H1 (cell line): Measurements from ENCODE around the gene ZNF318. TPM values are rescaled to one million over a fixed set of nuclear protein-coding genes. Genes with fewer than 3 reads are reported as not detected.
A peak's percentile ranks its signal among the peaks of the same experiment; 100 is the strongest.

Source experiments
- CTCF ChIA-PET: fragments of 300-600 bp; sonication (Branson Sonifier 250); formaldehyde crosslinking; loops from one replicate; lab custom pipeline; 2021; ENCODE audit not compliant: partially characterized antibody; lab: Charles Lee
- POLR2A ChIA-PET: fragments of 300-600 bp; sonication (Branson Sonifier 250); formaldehyde crosslinking; loops from one replicate; lab custom pipeline; 2021; ENCODE audit warnings: inconsistent platforms; ENCODE audit not compliant: partially characterized antibody; lab: Charles Lee
- DNase-seq, 2 experiments: peaks; one replicate each; pipeline versions ENCODE4 v3.0.0 to v3.0.0-alpha.2; 2010 to 2022; ENCODE audit warnings: low spot score in 2 of 2, low read depth in 1 of 2, mixed read lengths in 1 of 2
- FAIRE-seq: peaks from 2 replicates; lab custom pipeline; 2011; peaks lifted over from hg19 to GRCh38; lab: Jason Lieb, UNC
- H2AFZ ChIP-seq: 2 replicates; pipeline ENCODE4 v1.8.1; 2012; ENCODE audit warnings: low read length, inconsistent platforms
- H2AK5ac ChIP-seq: 2 replicates; pipeline ENCODE4 v1.6.1; 2013; ENCODE audit warnings: low read depth, low read length
- H2BK120ac ChIP-seq: replicated peaks from 2 replicates; pipeline ENCODE3; 2013; ENCODE audit warnings: low read depth, low read length, inconsistent platforms
- H2BK12ac ChIP-seq: 2 replicates; pipeline ENCODE4 v1.6.1; 2013; ENCODE audit warnings: low read depth, low read length
- H2BK15ac ChIP-seq: 2 replicates; pipeline ENCODE4 v1.6.1; 2013; ENCODE audit warnings: low read length
- H2BK20ac ChIP-seq: 2 replicates; pipeline ENCODE4 v1.6.1; 2013; ENCODE audit warnings: low read length
- H2BK5ac ChIP-seq: 2 replicates; pipeline ENCODE4 v1.6.1; 2013; ENCODE audit warnings: low read depth, low read length
- H3K14ac ChIP-seq: 2 replicates; pipeline ENCODE4 v1.6.1; 2013; ENCODE audit warnings: inconsistent platforms; ENCODE audit not compliant: insufficient read length
- H3K18ac ChIP-seq: 2 replicates; pipeline ENCODE4 v1.6.1; 2013; ENCODE audit warnings: low read length; ENCODE audit errors: extremely low read depth
- H3K23ac ChIP-seq: 2 replicates; pipeline ENCODE4 v1.6.1; 2013; ENCODE audit warnings: inconsistent platforms; ENCODE audit not compliant: insufficient read length
- H3K23me2 ChIP-seq: 2 replicates; pipeline ENCODE4 v1.6.1; 2013; ENCODE audit warnings: low read depth, low read length
- H3K27ac ChIP-seq: 2 replicates; pipeline ENCODE4 v1.6.1; 2011; ENCODE audit warnings: low read depth, low read length, inconsistent platforms
- H3K27me3 ChIP-seq, 4 experiments: replicated peaks in 1 of 4; 1 replicate in 1 of 4; 2 replicates in 3 of 4; pipeline versions ENCODE4 v1.6.1 to v1.8.1; 2011 to 2013; ENCODE audit warnings: low read length in 3 of 4, mild to moderate bottlenecking in 3 of 4, inconsistent platforms in 2 of 4, mixed read lengths in 2 of 4, moderate library complexity in 1 of 4; ENCODE audit not compliant: control insufficient read depth in 3 of 4, insufficient read depth in 3 of 4; ENCODE audit errors: extremely low read depth in 1 of 4
- H3K36me3 ChIP-seq, 4 experiments: 2 replicates each; pipeline versions ENCODE4 v1.6.1 to v1.8.1; 2011 to 2013; ENCODE audit warnings: mild to moderate bottlenecking in 4 of 4, low read length in 3 of 4, moderate library complexity in 2 of 4, control low read depth in 1 of 4, inconsistent platforms in 1 of 4; ENCODE audit not compliant: insufficient read depth in 4 of 4, control insufficient read depth in 2 of 4
- H3K4ac ChIP-seq: replicated peaks from 2 replicates; pipeline ENCODE3; 2013; ENCODE audit warnings: low read length, low read depth, mixed read lengths, inconsistent platforms; ENCODE audit not compliant: insufficient read length
- H3K4me1 ChIP-seq, 4 experiments: replicated peaks in 1 of 4; 1 replicate in 1 of 4; 2 replicates in 3 of 4; pipeline versions ENCODE4 v1.6.1 to v1.8.1; 2011 to 2013; ENCODE audit warnings: low read length in 3 of 4, inconsistent platforms in 2 of 4, mixed read lengths in 1 of 4; ENCODE audit not compliant: insufficient read depth in 4 of 4, control insufficient read depth in 3 of 4
- H3K4me2 ChIP-seq, 2 experiments: 2 replicates each; pipeline versions ENCODE4 v1.6.1 to v1.8.1; 2011 to 2013; ENCODE audit warnings: low read depth in 2 of 2, low read length in 2 of 2, control low read depth in 1 of 2, inconsistent platforms in 1 of 2, mild to moderate bottlenecking in 1 of 2; ENCODE audit not compliant: insufficient read depth in 1 of 2
- H3K4me3 ChIP-seq, 4 experiments: fragments of 200-600, 300-600 bp in 1 of 4; sonication (generic), shearing (Covaris generic), sonication (Bioruptor Twin) in 1 of 4; 2 replicates each; pipeline versions ENCODE4 v1.5.1 to v1.8.1; 2011 to 2016; ENCODE audit warnings: low read length in 4 of 4, low read depth in 3 of 4, control low read depth in 2 of 4, inconsistent platforms in 2 of 4, mild to moderate bottlenecking in 2 of 4, mixed read lengths in 1 of 4, moderate library complexity in 1 of 4; ENCODE audit not compliant: insufficient read depth in 2 of 4; ENCODE audit errors: extremely low read depth in 1 of 4
- H3K56ac ChIP-seq: replicated peaks from 2 replicates; pipeline ENCODE3; 2013; ENCODE audit warnings: low read depth, mild to moderate bottlenecking, mixed read lengths, low read length, inconsistent platforms; ENCODE audit not compliant: insufficient read length
- H3K79me1 ChIP-seq: 2 replicates; pipeline ENCODE4 v1.6.1; 2013; ENCODE audit warnings: low read depth, low read length, control low read depth
- H3K79me2 ChIP-seq, 2 experiments: 2 replicates each; pipeline versions ENCODE4 v1.6.1 to v1.8.1; 2012 to 2013; ENCODE audit warnings: low read length in 2 of 2, mild to moderate bottlenecking in 2 of 2, inconsistent platforms in 1 of 2; ENCODE audit not compliant: insufficient read depth in 2 of 2, control insufficient read depth in 1 of 2
- H3K9ac ChIP-seq, 4 experiments: replicated peaks in 1 of 4; 1 replicate in 1 of 4; 2 replicates in 3 of 4; pipeline versions ENCODE4 v1.6.1 to v1.8.1; 2011 to 2013; ENCODE audit warnings: low read depth in 3 of 4, low read length in 3 of 4, control low read depth in 2 of 4, mild to moderate bottlenecking in 2 of 4, moderate library complexity in 2 of 4, inconsistent platforms in 1 of 4; ENCODE audit errors: extremely low read depth in 1 of 4
- H3K9me3 ChIP-seq, 2 experiments: 2 replicates each; pipeline versions ENCODE4 v1.6.1 to v1.8.1; 2012 to 2013; ENCODE audit warnings: mild to moderate bottlenecking in 2 of 2, moderate library complexity in 2 of 2, control low read depth in 1 of 2, inconsistent platforms in 1 of 2, low read depth in 1 of 2, low read length in 1 of 2, mixed read lengths in 1 of 2; ENCODE audit not compliant: insufficient read depth in 2 of 2
- H4K20me1 ChIP-seq, 2 experiments: replicated peaks in 1 of 2; 2 replicates each; pipeline versions ENCODE3 to v1.8.1; 2011 to 2013; ENCODE audit warnings: inconsistent platforms in 2 of 2, low read length in 2 of 2, mild to moderate bottlenecking in 1 of 2; ENCODE audit not compliant: insufficient read depth in 2 of 2, control insufficient read depth in 1 of 2
- H4K5ac ChIP-seq: 2 replicates; pipeline ENCODE4 v1.6.1; 2013; ENCODE audit warnings: low read length, low read depth, mixed read lengths, inconsistent platforms; ENCODE audit not compliant: insufficient read length
- H4K8ac ChIP-seq: 2 replicates; pipeline ENCODE4 v1.8.0; 2013; ENCODE audit warnings: mild to moderate bottlenecking, moderate library complexity, low read length, inconsistent platforms; ENCODE audit not compliant: insufficient read depth; ENCODE audit errors: extremely low read depth
- H4K91ac ChIP-seq: replicated peaks from 2 replicates; pipeline ENCODE3; 2013; ENCODE audit warnings: low read length, mixed read lengths, inconsistent platforms; ENCODE audit not compliant: insufficient read length
- CBX5 ChIP-seq: fragments of 300-800, 300-1000 bp; sonication (generic); IDR thresholded peaks from 2 replicates; pipeline ENCODE4 v1.7.1; 2016; ENCODE audit warnings: antibody characterized with exemption, low read length, low read depth
- EP300 ChIP-seq, 2 experiments: IDR thresholded peaks; 1 replicate in 1 of 2; 2 replicates in 1 of 2; pipeline ENCODE4 v1.6.1; 2011 to 2012; ENCODE audit warnings: low read depth in 2 of 2, low read length in 2 of 2, mild to moderate bottlenecking in 2 of 2, borderline replicate concordance in 1 of 2, inconsistent platforms in 1 of 2, moderate library complexity in 1 of 2
- JUN ChIP-seq: IDR thresholded peaks from 2 replicates; pipeline ENCODE4 v1.6.1; 2011; ENCODE audit warnings: low read depth, mild to moderate bottlenecking, improper control_type of control experiment, low read length
- RAD21 ChIP-seq, 2 experiments: IDR thresholded peaks in 1 of 2; conservative IDR thresholded peaks in 1 of 2; 2 replicates each; pipeline ENCODE4 v1.6.1; 2011; ENCODE audit warnings: low read depth in 2 of 2, low read length in 2 of 2, improper control_type of control experiment in 1 of 2, inconsistent platforms in 1 of 2, mild to moderate bottlenecking in 1 of 2, moderate library complexity in 1 of 2
- USF2 ChIP-seq: IDR thresholded peaks from 2 replicates; pipeline ENCODE4 v1.6.1; 2011; ENCODE audit warnings: low read length, improper control_type of control experiment
- WGBS, 2 experiments: shearing (Covaris generic) in 1 of 2; methylation state at CpG; one replicate each; pipeline versions ENCODE4 v1.1.6 to v1.1.7; 2013 to 2015; ENCODE audit warnings: low lambda C conversion rate in 2 of 2, mixed read lengths in 2 of 2, inconsistent platforms in 1 of 2, low coverage in 1 of 2, missing lambda C conversion rate in 1 of 2; ENCODE audit not compliant: insufficient replicate concordance in 2 of 2, insufficient coverage in 1 of 2, insufficient read length in 1 of 2; ENCODE audit errors: extremely low coverage in 1 of 2, missing lambda C conversion rate in 1 of 2; 5-methylcytosine and 5-hydroxymethylcytosine counted together
- polyA plus RNA-seq, 7 experiments: library from polyadenylated mRNA; depleted of rRNA in 3 of 7; stranded (reverse) in 5 of 7; unstranded in 2 of 7; fragments of >200 nt in 5 of 7; fragments of 200-250 nt in 2 of 7; gene quantifications; 1 replicate in 5 of 7; 2 replicates in 1 of 7; 4 replicates in 1 of 7; pipeline versions ENCODE4 v1.2.1 to v1.2.3, GENCODE V29; 2011 to 2013; ENCODE audit warnings: missing spikeins in 2 of 7, mixed read lengths in 2 of 7
- total RNA-seq: library from RNA; stranded (reverse); fragmentation: NEBNext Ultra II Directional; extraction: Animal tissue kit (Norgen Biotek cat#: 25700); gene quantifications from 2 replicates; pipeline ENCODE4 v1.2.1, GENCODE V29; 2021
- TF ChIP-seq, protein P1 (sequence below), 3 experiments: IDR thresholded peaks; 1 replicate in 2 of 3; 2 replicates in 1 of 3; pipeline versions ENCODE4 v1.5.1 to v1.6.1; 2011; ENCODE audit warnings: low read length in 3 of 3, mild to moderate bottlenecking in 3 of 3, inconsistent platforms in 2 of 3, low read depth in 1 of 3, moderate library complexity in 1 of 3; ENCODE audit not compliant: insufficient read depth in 1 of 3; ENCODE audit errors: control extremely low read depth in 1 of 3

The ZNF318 gene
- total and polyA plus RNA-seq, 2 of the 8 experiments (the other 6 are each of a cell fraction or from before 2014, with no cell fraction given) = 10.2 to 22.1 TPM

DNA sequence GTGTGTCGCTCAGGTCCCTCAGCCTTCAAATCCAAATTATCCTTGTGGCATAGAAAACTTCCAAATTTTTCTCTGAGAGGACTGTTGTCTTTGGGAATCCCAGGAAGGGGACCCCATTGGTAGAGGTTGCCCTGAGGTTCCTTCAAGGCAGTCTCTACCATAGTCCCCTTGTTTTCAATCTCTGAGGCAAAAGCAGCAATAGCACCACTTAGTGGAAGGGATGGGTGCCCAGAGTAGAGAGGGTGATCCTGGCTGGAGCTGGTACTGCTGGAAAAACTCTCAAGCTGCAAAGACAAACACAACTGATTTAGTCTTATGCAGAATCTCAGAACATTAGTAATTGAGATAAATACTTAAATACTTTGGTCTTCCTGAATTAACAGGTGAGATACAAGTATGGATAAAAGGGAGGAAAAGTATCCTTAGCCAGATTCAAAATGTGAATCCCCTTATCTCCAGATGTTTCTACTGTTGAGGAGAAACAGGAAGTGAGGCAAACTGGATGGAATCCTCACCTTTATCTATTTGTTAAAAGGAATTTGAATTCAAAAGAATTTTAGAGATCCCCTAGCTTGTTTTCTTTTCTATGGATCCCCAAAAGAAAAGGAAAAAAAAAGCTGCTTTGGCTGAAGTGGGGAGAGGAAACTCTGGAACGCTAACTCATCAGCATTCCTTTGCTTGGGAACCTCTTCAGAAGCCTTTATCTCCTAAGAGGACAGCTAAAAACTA is 13.4 kb downstream of the ZNF318 start:
- no peak overlapping the region for H3K18ac ChIP-seq
- H3K27ac ChIP-seq = no peak overlapping the region
- no peak overlapping the region for H2BK120ac ChIP-seq
- H3K79me2 ChIP-seq = no peaks in the 10 kb centered on the region
- H3K4me3 ChIP-seq = no peak overlapping the region; a peak in 1 of 8 replicates
- H3K56ac ChIP-seq = no peak overlapping the region
- no peak overlapping the region for H3K4ac ChIP-seq
- no peaks in the 10 kb centered on the region for H3K79me1 ChIP-seq
- no peak overlapping the region for H4K8ac ChIP-seq
- no peak overlapping the region for H4K5ac ChIP-seq
- ChIA-PET CTCF (interaction anchor here (0.6 to 2.6 kb wide), 27 partner anchors 10 to 392 kb away, joined by 3 to 19 read pairs (median 5); partner anchors contain the start of genes CRIP3 and ZNF318), POLR2A (interaction anchor here (1.1 to 2.1 kb wide), 3 partner anchors 13 to 58 kb away, joined by 3 to 5 read pairs (median 5); partner anchors contain the start of genes CRIP3, SLC22A7 and ZNF318)
- no peaks in the 10 kb centered on the region for H4K20me1 ChIP-seq
- no peaks in the 10 kb centered on the region for H3K27me3 ChIP-seq
- H2BK20ac ChIP-seq = no peak overlapping the region
- DNase-seq = no peak
- peak; percentile 13 for FAIRE-seq
- no peak overlapping the region for H2AFZ ChIP-seq
- peaks cover 0 to 2% (median 0%) of the 10 kb centered on the region in 4 experiments; a peak in 2 of 7 replicates for H3K4me1 ChIP-seq
- peaks cover 2 to 20% (median 8%) of the 10 kb centered on the region in 4 experiments; a peak in 6 of 8 replicates for H3K36me3 ChIP-seq
- peak overlapping the region; percentile 65 for H2BK12ac ChIP-seq
- no peak overlapping the region for H3K23ac ChIP-seq
- 77% methylated on average over 2 of the region's 2 CpGs; no CpG with 5 or more reads in 1 of the 2 experiments for WGBS, 2 experiments
- no peak overlapping the region for H2AK5ac ChIP-seq
- 0 out of 4 replicates have a peak overlapping the region, but pooled peaks have one; percentile 8 to 18 for H3K4me2 ChIP-seq
- no peak overlapping the region for H2BK15ac ChIP-seq
- no peaks in the 10 kb centered on the region for H3K9me3 ChIP-seq
- no peaks in the 10 kb centered on the region; the same call in 1 of the 2 replicates for H3K23me2 ChIP-seq
- no peak overlapping the region; a peak in 1 of 7 replicates for H3K9ac ChIP-seq
- H4K91ac ChIP-seq = no peak overlapping the region
- H2BK5ac ChIP-seq = peak overlapping the region; percentile 88
- no peak overlapping the region for H3K14ac ChIP-seq
- TF ChIP-seq, protein P1, sequence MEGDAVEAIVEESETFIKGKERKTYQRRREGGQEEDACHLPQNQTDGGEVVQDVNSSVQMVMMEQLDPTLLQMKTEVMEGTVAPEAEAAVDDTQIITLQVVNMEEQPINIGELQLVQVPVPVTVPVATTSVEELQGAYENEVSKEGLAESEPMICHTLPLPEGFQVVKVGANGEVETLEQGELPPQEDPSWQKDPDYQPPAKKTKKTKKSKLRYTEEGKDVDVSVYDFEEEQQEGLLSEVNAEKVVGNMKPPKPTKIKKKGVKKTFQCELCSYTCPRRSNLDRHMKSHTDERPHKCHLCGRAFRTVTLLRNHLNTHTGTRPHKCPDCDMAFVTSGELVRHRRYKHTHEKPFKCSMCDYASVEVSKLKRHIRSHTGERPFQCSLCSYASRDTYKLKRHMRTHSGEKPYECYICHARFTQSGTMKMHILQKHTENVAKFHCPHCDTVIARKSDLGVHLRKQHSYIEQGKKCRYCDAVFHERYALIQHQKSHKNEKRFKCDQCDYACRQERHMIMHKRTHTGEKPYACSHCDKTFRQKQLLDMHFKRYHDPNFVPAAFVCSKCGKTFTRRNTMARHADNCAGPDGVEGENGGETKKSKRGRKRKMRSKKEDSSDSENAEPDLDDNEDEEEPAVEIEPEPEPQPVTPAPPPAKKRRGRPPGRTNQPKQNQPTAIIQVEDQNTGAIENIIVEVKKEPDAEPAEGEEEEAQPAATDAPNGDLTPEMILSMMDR (IDR thresholded peaks at IDR 0.05; ENCODE audit: control extremely low read depth in 1 of 3, insufficient read depth in 1 of 3, low read depth in 1 of 3, low read length in 3 of 3) = peak; percentile 39 to 74 (median 66)
- peak; percentile 67 to 76 for TF ChIP-seq RAD21 (IDR thresholded peaks at IDR 0.05 in 1 of 2, conservative IDR thresholded peaks at IDR 0.05 in 1 of 2; ENCODE audit: low read depth in 2 of 2, low read length in 2 of 2)
- no peak for TF ChIP-seq EP300 (IDR thresholded peaks at IDR 0.05; ENCODE audit: borderline replicate concordance in 1 of 2, low read depth in 2 of 2, low read length in 2 of 2)
- TF ChIP-seq JUN = 0 out of 2 replicates have a peak, but pooled peaks have one; percentile 10
- no peak for TF ChIP-seq USF2
- no peak for TF ChIP-seq CBX5
